ENCODE results near the gene GPRC5D.

Gene GPRC5D

GRCh38 chr12:12979126-12979525 is 27.2 kb upstream of the GPRC5D start:
- no peak for DNase-seq (ENCODE audit: low read depth)

- no peak for DNase-seq (ENCODE audit: low read depth)
Measured at GRCh38 chr12:12977231-12977630, 25.3 kb upstream of the GPRC5D start.

GRCh38 chr12:12976366-12976765 is 24.4 kb upstream of the GPRC5D start:
- no peak for DNase-seq (ENCODE audit: low read depth)

GRCh38 chr12:12975322-12976077 is 23.5 kb upstream of the GPRC5D start:
- no peak for DNase-seq (ENCODE audit: low read depth)

- DNase-seq (ENCODE audit: low read depth) = no peak
Measured at GRCh38 chr12:12974211-12974610, 22.2 kb upstream of the GPRC5D start.

- no peak for DNase-seq (ENCODE audit: low read depth)
Measured at GRCh38 chr12:12973019-12973418, 21.0 kb upstream of the GPRC5D start.

GRCh38 chr12:12965836-12966235 is 13.9 kb upstream of the GPRC5D start:
- DNase-seq (ENCODE audit: low read depth) = no peak

- no peak for DNase-seq (ENCODE audit: low read depth)
Measured at GRCh38 chr12:12964255-12964654, 12.3 kb upstream of the GPRC5D start.

- no peak for DNase-seq (ENCODE audit: low read depth)
Measured at GRCh38 chr12:12960639-12961209, 8.8 kb upstream of the GPRC5D start.

GRCh38 chr12:12958886-12959285 is 6.9 kb upstream of the GPRC5D start:
- no peak for DNase-seq (ENCODE audit: low read depth)

GRCh38 chr12:12954878-12955625 is 3.1 kb upstream of the GPRC5D start:
- no peak for DNase-seq (ENCODE audit: low read depth)

- DNase-seq (ENCODE audit: low read depth) = no peak
Measured at GRCh38 chr12:12954356-12954755, 2.4 kb upstream of the GPRC5D start.

GRCh38 chr12:12951504-12951903 is 466 bp downstream of the GPRC5D start:
- no peak for DNase-seq (ENCODE audit: low read depth)

GRCh38 chr12:12947902-12948301 is 4.1 kb downstream of the GPRC5D start:
- no peak for DNase-seq (ENCODE audit: low read depth)

GRCh38 chr12:12946686-12947355 is 5.1 kb downstream of the GPRC5D start:
- no peak for DNase-seq (ENCODE audit: low read depth)

- no peak for DNase-seq (ENCODE audit: low read depth)
Measured at GRCh38 chr12:12945591-12945990, 6.4 kb downstream of the GPRC5D start.

GRCh38 chr12:12943586-12944260 is 8.2 kb downstream of the GPRC5D start:
- no peak for DNase-seq (ENCODE audit: low read depth)

- no peak for DNase-seq (ENCODE audit: low read depth)
Measured at GRCh38 chr12:12941450-12942350, 10.3 kb downstream of the GPRC5D start.

GRCh38 chr12:12939888-12940287 is 12.1 kb downstream of the GPRC5D start:
- DNase-seq (ENCODE audit: low read depth) = no peak

- no peak for DNase-seq (ENCODE audit: low read depth)
Measured at GRCh38 chr12:12938541-12938940, 13.4 kb downstream of the GPRC5D start.

- no peak for DNase-seq (ENCODE audit: low read depth)
Measured at GRCh38 chr12:12936983-12937491, 14.9 kb downstream of the GPRC5D start.

All from stimulated activated CD8-positive, alpha-beta memory T cell treated with anti-CD3 and anti-CD28 coated beads, Interleukin-15, amount 100 ng/mL, for 24 hours (primary cell).